PFSK-1 (cell line): ENCODE measurements around the gene SPAG7.

ENCODE experiments used
- FOXP2 ChIP-seq: optimal IDR thresholded peaks from 2 replicates; pipeline ENCODE3; 2011; ENCODE audit warnings: borderline replicate concordance, control low read depth, inconsistent platforms; ENCODE audit not compliant: insufficient read depth; ENCODE audit errors: extremely low read length, extremely low read depth
- POLR2AphosphoS5 ChIP-seq: IDR thresholded peaks from 2 replicates; pipeline ENCODE4 v1.6.1; 2012; ENCODE audit warnings: low read depth, mild to moderate bottlenecking, control low read depth, low read length, moderate library complexity
- SIN3A ChIP-seq: IDR thresholded peaks from 2 replicates; pipeline ENCODE4 v1.6.1; 2012; ENCODE audit warnings: mild to moderate bottlenecking, low read length, moderate library complexity, borderline replicate concordance; ENCODE audit not compliant: insufficient read depth
- TAF1 ChIP-seq: IDR thresholded peaks from 2 replicates; pipeline ENCODE4 v1.6.1; 2012; ENCODE audit warnings: low read length, control low read depth, borderline replicate concordance; ENCODE audit not compliant: insufficient read depth
- TF ChIP-seq, protein P1 (sequence below), 2 experiments: IDR thresholded peaks; 2 replicates each; pipeline versions ENCODE4 v1.6.1 to v1.8.0; 2011 to 2012; ENCODE audit warnings: low read depth in 2 of 2, low read length in 2 of 2, control low read depth in 1 of 2, inconsistent platforms in 1 of 2, mild to moderate bottlenecking in 1 of 2, moderate library complexity in 1 of 2; ENCODE audit not compliant: insufficient read depth in 1 of 2

DNA sequence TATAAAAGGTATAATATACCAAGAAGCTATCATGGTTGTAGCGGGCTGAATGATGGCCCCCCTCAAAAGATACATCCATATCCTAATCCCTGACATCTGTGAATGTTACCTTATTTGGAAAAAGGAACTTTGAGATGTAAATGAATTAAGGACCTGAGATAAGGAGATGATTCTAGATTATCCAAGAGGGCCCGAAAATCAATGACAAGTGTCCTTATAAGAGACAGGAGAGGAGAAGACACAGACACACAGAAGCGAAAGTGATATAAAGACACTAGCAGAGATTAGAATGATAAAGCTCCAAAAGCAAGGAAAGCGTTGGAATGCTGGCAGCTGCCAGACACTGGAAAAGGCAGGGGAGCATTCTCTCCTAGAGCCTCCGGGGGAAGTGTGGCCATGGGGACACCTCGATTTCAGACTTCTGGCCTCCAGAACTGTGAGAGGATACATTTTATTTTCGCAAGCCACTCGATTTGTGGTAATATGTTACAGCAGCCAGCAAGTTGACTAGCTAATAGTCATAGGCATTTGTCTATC is 48.0 kb downstream of the SPAG7 start:
- TF ChIP-seq POLR2AphosphoS5 = no peak
- TF ChIP-seq, protein P1, sequence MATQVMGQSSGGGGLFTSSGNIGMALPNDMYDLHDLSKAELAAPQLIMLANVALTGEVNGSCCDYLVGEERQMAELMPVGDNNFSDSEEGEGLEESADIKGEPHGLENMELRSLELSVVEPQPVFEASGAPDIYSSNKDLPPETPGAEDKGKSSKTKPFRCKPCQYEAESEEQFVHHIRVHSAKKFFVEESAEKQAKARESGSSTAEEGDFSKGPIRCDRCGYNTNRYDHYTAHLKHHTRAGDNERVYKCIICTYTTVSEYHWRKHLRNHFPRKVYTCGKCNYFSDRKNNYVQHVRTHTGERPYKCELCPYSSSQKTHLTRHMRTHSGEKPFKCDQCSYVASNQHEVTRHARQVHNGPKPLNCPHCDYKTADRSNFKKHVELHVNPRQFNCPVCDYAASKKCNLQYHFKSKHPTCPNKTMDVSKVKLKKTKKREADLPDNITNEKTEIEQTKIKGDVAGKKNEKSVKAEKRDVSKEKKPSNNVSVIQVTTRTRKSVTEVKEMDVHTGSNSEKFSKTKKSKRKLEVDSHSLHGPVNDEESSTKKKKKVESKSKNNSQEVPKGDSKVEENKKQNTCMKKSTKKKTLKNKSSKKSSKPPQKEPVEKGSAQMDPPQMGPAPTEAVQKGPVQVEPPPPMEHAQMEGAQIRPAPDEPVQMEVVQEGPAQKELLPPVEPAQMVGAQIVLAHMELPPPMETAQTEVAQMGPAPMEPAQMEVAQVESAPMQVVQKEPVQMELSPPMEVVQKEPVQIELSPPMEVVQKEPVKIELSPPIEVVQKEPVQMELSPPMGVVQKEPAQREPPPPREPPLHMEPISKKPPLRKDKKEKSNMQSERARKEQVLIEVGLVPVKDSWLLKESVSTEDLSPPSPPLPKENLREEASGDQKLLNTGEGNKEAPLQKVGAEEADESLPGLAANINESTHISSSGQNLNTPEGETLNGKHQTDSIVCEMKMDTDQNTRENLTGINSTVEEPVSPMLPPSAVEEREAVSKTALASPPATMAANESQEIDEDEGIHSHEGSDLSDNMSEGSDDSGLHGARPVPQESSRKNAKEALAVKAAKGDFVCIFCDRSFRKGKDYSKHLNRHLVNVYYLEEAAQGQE (IDR thresholded peaks at IDR 0.05; ENCODE audit: insufficient read depth in 1 of 2, low read depth in 2 of 2, low read length in 2 of 2) = no peak
- TF ChIP-seq TAF1 = no peak
- TF ChIP-seq FOXP2 = no peak
- TF ChIP-seq SIN3A = no peak
